GM19328 (cell line): ENCODE measurements around the gene GABRA4.
A peak's percentile ranks its signal among the peaks of the same experiment; 100 is the strongest.

Experiments used
- ATAC-seq: cut with Tn5 transposase; IDR thresholded peaks from one replicate; pipeline ENCODE4 v1.9.1; 2021; ENCODE audit warnings: mild to moderate bottlenecking, moderate library complexity; ENCODE audit not compliant: unreplicated experiment

The GABRA4 gene

GRCh38 chr4:46979726-46980125 lies 13.7 kb downstream of the GABRA4 start:
- ATAC-seq: no peak

- no peak for ATAC-seq
These were observed 14.1 kb downstream of the GABRA4 start for GRCh38 chr4:46979283-46979682.

GRCh38 chr4:46977245-46977644 lies 16.1 kb downstream of the GABRA4 start:
- ATAC-seq: no peak

- ATAC-seq: peak; percentile 62
These were observed 17.4 kb downstream of the GABRA4 start for GRCh38 chr4:46975812-46976553.

GRCh38 chr4:46974891-46975543 lies 18.4 kb downstream of the GABRA4 start:
- ATAC-seq: no peak

- ATAC-seq: no peak
These were observed 24.5 kb downstream of the GABRA4 start for GRCh38 chr4:46968847-46969246.

GRCh38 chr4:46967631-46968030 lies 25.8 kb downstream of the GABRA4 start:
- ATAC-seq: no peak

- ATAC-seq: no peak
These were observed 34.5 kb downstream of the GABRA4 start for GRCh38 chr4:46958742-46959488.

GRCh38 chr4:46956451-46956850 lies 36.9 kb downstream of the GABRA4 start:
- no peak for ATAC-seq

GRCh38 chr4:46955601-46956000 lies 37.8 kb downstream of the GABRA4 start:
- ATAC-seq: no peak

GRCh38 chr4:46954643-46955042 lies 38.7 kb downstream of the GABRA4 start:
- ATAC-seq: no peak

GRCh38 chr4:46953564-46953963 lies 39.8 kb downstream of the GABRA4 start:
- ATAC-seq: no peak

GRCh38 chr4:46952451-46952850 lies 40.9 kb downstream of the GABRA4 start:
- ATAC-seq: no peak

- no peak for ATAC-seq
These were observed 42.6 kb downstream of the GABRA4 start for GRCh38 chr4:46950826-46951225.

- no peak for ATAC-seq
These were observed 43.6 kb downstream of the GABRA4 start for GRCh38 chr4:46949822-46950221.

- ATAC-seq: no peak
These were observed 45.8 kb downstream of the GABRA4 start for GRCh38 chr4:46947541-46947940.

- ATAC-seq: no peak
These were observed 46.4 kb downstream of the GABRA4 start for GRCh38 chr4:46946919-46947536.

GRCh38 chr4:46945062-46945461 lies 48.3 kb downstream of the GABRA4 start:
- no peak for ATAC-seq

- ATAC-seq: no peak
These were observed 49.0 kb downstream of the GABRA4 start for GRCh38 chr4:46944345-46944744.

GRCh38 chr4:46937493-46937892 lies 55.9 kb downstream of the GABRA4 start:
- ATAC-seq: no peak

- no peak for ATAC-seq
These were observed 58.7 kb downstream of the GABRA4 start for GRCh38 chr4:46934726-46935125.
